Spleen (tissue), 11 donors: ENCODE results near the gene CLCNKB. TPM values are rescaled to one million over a fixed set of nuclear protein-coding genes. Genes with fewer than 3 reads are reported as not detected.
"Not testable (repeated sequence)": the region's sequence is repeated elsewhere in the genome, so short reads cannot be mapped to it uniquely, and the experiment has no call there.

Experiments
- DNase-seq: peaks from one replicate; pipeline ENCODE4 v3.0.0-alpha.2; 2020
- H3K27ac ChIP-seq, 8 donors: fragments of 200-600 bp; sonication (generic) in 7 of 8; 1 replicate in 4 of 8; 2 replicates in 4 of 8; pipeline versions ENCODE4 v1.5.0 to v1.8.0; 2016 to 2021; ENCODE audit warnings: inconsistent platforms in 4 of 8, mild to moderate bottlenecking in 4 of 8, moderate library complexity in 1 of 8
- H3K27me3 ChIP-seq, 7 donors: fragments of 200-600 bp; sonication (generic) in 6 of 7; replicated peaks in 1 of 7; 1 replicate in 4 of 7; 2 replicates in 3 of 7; pipeline versions ENCODE4 v1.5.0 to v1.8.0; 2016 to 2021; ENCODE audit warnings: inconsistent platforms in 3 of 7, mild to moderate bottlenecking in 1 of 7
- H3K36me3 ChIP-seq, 6 donors: fragments of 200-600 bp; sonication (generic) in 5 of 6; 1 replicate in 4 of 6; 2 replicates in 2 of 6; pipeline versions ENCODE4 v1.5.0 to v1.8.0; 2016 to 2021; ENCODE audit warnings: inconsistent platforms in 2 of 6
- H3K4me1 ChIP-seq, 6 donors: fragments of 200-600 bp; sonication (generic) in 5 of 6; 1 replicate in 3 of 6; 2 replicates in 3 of 6; pipeline versions ENCODE4 v1.5.0 to v1.8.0; 2016 to 2021; ENCODE audit warnings: inconsistent platforms in 3 of 6
- H3K4me3 ChIP-seq, 8 donors: fragments of 200-600 bp; sonication (generic) in 7 of 8; 1 replicate in 4 of 8; 2 replicates in 4 of 8; pipeline versions ENCODE4 v1.5.0 to v1.8.0; 2016 to 2021; ENCODE audit warnings: inconsistent platforms in 4 of 8, mild to moderate bottlenecking in 4 of 8, moderate library complexity in 2 of 8
- H3K9me3 ChIP-seq, 8 donors: fragments of 200-600 bp; sonication (generic) in 7 of 8; 1 replicate in 4 of 8; 2 replicates in 4 of 8; pipeline versions ENCODE4 v1.5.0 to v1.8.0; 2016 to 2021; ENCODE audit warnings: inconsistent platforms in 4 of 8
- CTCF ChIP-seq, 11 experiments: fragments of 200-600 bp in 7 of 11; fragments of 450-650 bp in 4 of 11; sonication (generic) in 4 of 11; IDR thresholded peaks in 8 of 11; conservative IDR thresholded peaks in 3 of 11; 1 replicate in 7 of 11; 2 replicates in 4 of 11; pipeline versions ENCODE4 v1.4.0 to v1.8.0; 2016 to 2021; ENCODE audit warnings: antibody characterized with exemption in 11 of 11, inconsistent platforms in 4 of 11, mild to moderate bottlenecking in 1 of 11
- POLR2A ChIP-seq, 3 donors: fragments of 450-650 bp; IDR thresholded peaks; one replicate each; pipeline ENCODE4 v1.5.1; 2017; ENCODE audit warnings: antibody characterized with exemption in 3 of 3, mild to moderate bottlenecking in 1 of 3
- POLR2AphosphoS5 ChIP-seq, 3 donors: sonication (generic); formaldehyde crosslinking; IDR thresholded peaks; one replicate each; pipeline ENCODE4 v1.5.1; 2017; ENCODE audit warnings: antibody characterized with exemption in 3 of 3
- WGBS, 5 donors: extraction: QIAGEN DNeasy Blood & Tissue Kit in 3 of 5; methylation state at CpG; one replicate each; pipeline versions ENCODE4 v1.1.5 to v1.1.7; 2013 to 2018; 5-methylcytosine and 5-hydroxymethylcytosine counted together
- intact Hi-C: fragments of 100-400 bp; cut with DNase I; formaldehyde crosslinking; loops from one replicate; pipeline ENCODE4 v1.15.0; 2023; ENCODE audit warnings: low total_unique reads
- polyA plus RNA-seq, 3 donors: library from polyadenylated mRNA; stranded (reverse); fragments of 200-250 nt; gene quantifications; one replicate each; pipeline ENCODE4 v1.2.1, GENCODE V29; 2013
- total RNA-seq, 7 donors: library from RNA; depleted of rRNA in 3 of 7; stranded (reverse); fragments of >200 nt in 3 of 7; fragmentation: NEBNext Ultra II Directional in 4 of 7; extraction: Animal tissue kit (Norgen Biotek cat#: 25700) in 4 of 7; gene quantifications; one replicate each; pipeline versions ENCODE4 v1.1.0 to v1.2.1, GENCODE V29; 2016 to 2021
- donor health status: healthy with polysubstance abuse.
- donor health status: DM: no; HTN: no; CAD: no; lungs with moderate emphysema.
- donor health status: DM: no; HTN: no; CAD: no.
- donor health status: Bipolar disorder and iron deficiency.
- donor health status: healthy.
- donor health status: DM: no; HTN: no; CAD: no.
- donor health status: DM: yes; HTN: yes; CAD: no.

The CLCNKB gene
- total and polyA plus RNA-seq, 10 donors: 0.04 to 0.13 (median 0.08) TPM; not detected in 6

- 48 to 93% (median 65%) methylated on average over 8 of the region's 8 CpGs for WGBS, 5 donors
- intact Hi-C loops: no loop called here
Measured at GRCh38 chr1:16041200-16041599, 2.4 kb upstream of the CLCNKB start.

GRCh38 chr1:16042096-16042495, 1.5 kb upstream of the CLCNKB start:
- DNase-seq: no peak
- intact Hi-C loops: no loop called here
- Histone ChIP-seq H3K4me1 (peaks cover 0 to 3% (median 0%) of the 10 kb centered on the region in 6 donors), H3K9me3 (no peaks in the 10 kb centered on the region), H3K27ac (no peak overlapping the region), H3K27me3 (peaks cover 0 to 4% (median 0%) of the 10 kb centered on the region in 7 donors), H3K36me3 (no peaks in the 10 kb centered on the region), H3K4me3 (no peak overlapping the region)
- 75 to 90% (median 88%) methylated on average over 5 to 9 of the region's 9 CpGs for WGBS, 5 donors
- no peak for TF ChIP-seq CTCF (IDR thresholded peaks at IDR 0.05 in 8 of 11, conservative IDR thresholded peaks at IDR 0.05 in 3 of 11)
- no peak for TF ChIP-seq POLR2A (IDR thresholded peaks at IDR 0.05)
- no peak for TF ChIP-seq POLR2AphosphoS5 (IDR thresholded peaks at IDR 0.05)

More at GRCh38 chr1:16041200-16041599, 2.4 kb upstream of the CLCNKB start:
- DNase-seq: no peak
- no peak for TF ChIP-seq POLR2AphosphoS5 (IDR thresholded peaks at IDR 0.05)
- TF ChIP-seq POLR2A (IDR thresholded peaks at IDR 0.05): no peak
- TF ChIP-seq CTCF (IDR thresholded peaks at IDR 0.05 in 8 of 11, conservative IDR thresholded peaks at IDR 0.05 in 3 of 11): no peak
- Histone ChIP-seq H3K27me3 (peaks cover 0 to 4% (median 0%) of the 10 kb centered on the region in 7 donors), H3K9me3 (no peaks in the 10 kb centered on the region), H3K27ac (no peak overlapping the region), H3K36me3 (no peaks in the 10 kb centered on the region), H3K4me1 (peaks cover 0 to 3% (median 0%) of the 10 kb centered on the region in 6 donors), H3K4me3 (no peak overlapping the region)

GRCh38 chr1:16042654-16043053, 928 bp upstream of the CLCNKB start:
- H3K27me3 ChIP-seq, DNase-seq, H3K4me3 ChIP-seq, H3K36me3 ChIP-seq, H3K4me1 ChIP-seq, H3K27ac ChIP-seq, intact Hi-C loops, H3K9me3 ChIP-seq: not testable (repeated sequence)
- WGBS, 5 donors: 74 to 89% (median 82%) methylated on average over 5 to 9 of the region's 9 CpGs; no CpG with 5 or more reads in 1 of the 5 donors

GRCh38 chr1:16043950-16044349, 368 bp downstream of the CLCNKB start:
- no peak for DNase-seq
- H3K4me1 ChIP-seq: peaks cover 0 to 9% (median 6%) of the 10 kb centered on the region in 6 donors
- H3K4me3 ChIP-seq: no peak overlapping the region
- no peaks in the 10 kb centered on the region for H3K36me3 ChIP-seq
- H3K27me3 ChIP-seq: peaks cover 0 to 15% (median 5%) of the 10 kb centered on the region in 7 donors
- intact Hi-C loops: no loop called here
- WGBS, 5 donors: 90 to 98% (median 95%) methylated on average over 5 of the region's 5 CpGs; no CpG with 5 or more reads in 1 of the 5 donors
- TF ChIP-seq POLR2AphosphoS5 (IDR thresholded peaks at IDR 0.05): no peak
- TF ChIP-seq POLR2A (IDR thresholded peaks at IDR 0.05): no peak
- TF ChIP-seq CTCF (IDR thresholded peaks at IDR 0.05 in 8 of 11, conservative IDR thresholded peaks at IDR 0.05 in 3 of 11): no peak
- H3K27ac ChIP-seq: no peak overlapping the region
- H3K9me3 ChIP-seq: no peaks in the 10 kb centered on the region

GRCh38 chr1:16046842-16047241, 3.3 kb downstream of the CLCNKB start:
- Histone ChIP-seq H3K27me3 (peaks cover 0 to 36% (median 9%) of the 10 kb centered on the region in 7 donors), H3K27ac (no peak overlapping the region), H3K36me3 (no peaks in the 10 kb centered on the region), H3K4me3 (no peak overlapping the region), H3K4me1 (peaks cover 0 to 11% (median 8%) of the 10 kb centered on the region in 6 donors), H3K9me3 (no peaks in the 10 kb centered on the region)
- 60 to 80% (median 74%) methylated on average over 6 to 7 of the region's 7 CpGs for WGBS, 5 donors
- no peak for DNase-seq
- TF ChIP-seq POLR2AphosphoS5 (IDR thresholded peaks at IDR 0.05): no peak
- intact Hi-C loops: no loop called here
